Mesothelial cell of epicardium (in vitro differentiated cells): ENCODE data around the gene GRK5. TPM values are rescaled to one million over a fixed set of nuclear protein-coding genes. Genes with fewer than 3 reads are reported as not detected.

Experiments
- DNase-seq, 2 experiments: peaks; one replicate each; pipeline ENCODE4 v3.0.0; 2021; ENCODE audit warnings: low spot score in 2 of 2; ENCODE audit not compliant: unreplicated experiment in 2 of 2
- H3K27ac Mint-ChIP-seq: 2 replicates; pipeline ENCODE4 v1.8.0; 2021; ENCODE audit warnings: mixed read lengths
- H3K27me3 Mint-ChIP-seq: 2 replicates; pipeline ENCODE4 v1.8.0; 2021; ENCODE audit warnings: low read depth, mixed read lengths
- H3K36me3 Mint-ChIP-seq: 2 replicates; pipeline ENCODE4 v1.8.0; 2021; ENCODE audit warnings: mixed read lengths
- H3K4me1 Mint-ChIP-seq: 2 replicates; pipeline ENCODE4 v1.8.0; 2021; ENCODE audit warnings: mixed read lengths
- H3K4me3 Mint-ChIP-seq: 2 replicates; pipeline ENCODE4 v1.8.0; 2021; ENCODE audit warnings: mild to moderate bottlenecking, moderate library complexity, mixed read lengths
- H3K9me3 Mint-ChIP-seq: 2 replicates; pipeline ENCODE4 v1.8.0; 2021; ENCODE audit warnings: mixed read lengths
- CTCF ChIP-seq: fragments of 200-600 bp; sonication (generic); IDR thresholded peaks from one replicate; pipeline ENCODE4 v1.5.0; 2021; ENCODE audit warnings: antibody characterized with exemption; ENCODE audit not compliant: unreplicated experiment
- total RNA-seq: library from RNA; stranded (reverse); gene quantifications from 3 replicates; pipeline ENCODE4 v1.2.1, GENCODE V29; 2021

GRK5 gene
- total RNA-seq, 1 donor from 2014 or later: 14.5 TPM

GRCh38 chr10:119357412-119358151, 150.2 kb downstream of the GRK5 start:
- no peak for DNase-seq
- Mint-ChIP-seq H3K4me1 (peaks cover 4% of the 10 kb centered on the region), H3K27me3 (no peaks in the 10 kb centered on the region), H3K9me3 (peaks cover 12% of the 10 kb centered on the region), H3K27ac (no peak overlapping the region), H3K4me3 (no peak overlapping the region), H3K36me3 (peaks cover 2% of the 10 kb centered on the region)
- no peak for TF ChIP-seq CTCF

GRCh38 chr10:119358152-119358512, 150.8 kb downstream of the GRK5 start:
- Mint-ChIP-seq H3K4me3 (no peak overlapping the region), H3K27ac (no peak overlapping the region), H3K4me1 (peaks cover 4% of the 10 kb centered on the region), H3K36me3 (peaks cover 2% of the 10 kb centered on the region), H3K9me3 (peaks cover 12% of the 10 kb centered on the region), H3K27me3 (no peaks in the 10 kb centered on the region)
- no peak for DNase-seq
- no peak for TF ChIP-seq CTCF

GRCh38 chr10:119358567-119358966, 151.2 kb downstream of the GRK5 start:
- Mint-ChIP-seq H3K9me3 (peaks cover 12% of the 10 kb centered on the region), H3K36me3 (peaks cover 2% of the 10 kb centered on the region), H3K4me1 (peaks cover 5% of the 10 kb centered on the region), H3K27me3 (no peaks in the 10 kb centered on the region), H3K27ac (no peak overlapping the region), H3K4me3 (no peak overlapping the region)
- TF ChIP-seq CTCF: no peak
- no peak for DNase-seq

- Mint-ChIP-seq H3K4me1 (peaks cover 9% of the 10 kb centered on the region), H3K9me3 (peaks cover 12% of the 10 kb centered on the region), H3K27ac (no peak overlapping the region), H3K27me3 (no peaks in the 10 kb centered on the region), H3K4me3 (no peak overlapping the region), H3K36me3 (peaks cover 2% of the 10 kb centered on the region)
- TF ChIP-seq CTCF: no peak
- DNase-seq: no peak
Observed at GRCh38 chr10:119359025-119359424, 151.7 kb downstream of the GRK5 start.

- no peak for TF ChIP-seq CTCF
- Mint-ChIP-seq H3K36me3 (peaks cover 2% of the 10 kb centered on the region), H3K9me3 (peaks cover 12% of the 10 kb centered on the region), H3K4me1 (peaks cover 21% of the 10 kb centered on the region), H3K4me3 (no peak overlapping the region), H3K27ac (no peak overlapping the region), H3K27me3 (no peaks in the 10 kb centered on the region)
- DNase-seq: no peak
Observed at GRCh38 chr10:119360181-119360921, 153.0 kb downstream of the GRK5 start.
